ENCODE measurements around the gene PRR33. TPM values are rescaled to one million over a fixed set of nuclear protein-coding genes. Genes with fewer than 3 reads are reported as not detected.

Gene PRR33
- total RNA-seq, 1 donor from 2014 or later: not detected

DNA sequence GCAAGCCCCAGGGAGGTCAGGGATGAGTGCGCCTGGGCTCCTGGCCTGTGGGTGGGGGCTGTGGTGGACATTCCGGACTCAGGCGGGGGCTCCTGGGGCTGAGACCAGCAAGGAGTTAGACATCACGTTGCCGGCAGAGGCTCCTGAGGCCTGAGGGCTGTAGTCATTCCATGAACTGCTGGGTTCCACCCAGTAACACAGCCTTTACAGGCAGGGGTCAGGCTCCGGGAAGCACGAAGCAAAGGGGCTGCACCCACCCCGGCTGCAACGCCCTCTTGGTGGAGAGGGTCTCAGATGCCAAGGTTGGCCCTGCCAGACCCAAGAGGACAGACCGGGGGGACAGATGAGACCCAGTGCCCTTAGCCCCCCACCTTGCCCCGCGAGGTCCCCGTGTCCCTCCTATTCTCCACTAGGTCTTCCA lies 36.8 kb upstream of the PRR33 start:
- intact Hi-C loops (cut with micrococcal nuclease): no loop called here

DNA sequence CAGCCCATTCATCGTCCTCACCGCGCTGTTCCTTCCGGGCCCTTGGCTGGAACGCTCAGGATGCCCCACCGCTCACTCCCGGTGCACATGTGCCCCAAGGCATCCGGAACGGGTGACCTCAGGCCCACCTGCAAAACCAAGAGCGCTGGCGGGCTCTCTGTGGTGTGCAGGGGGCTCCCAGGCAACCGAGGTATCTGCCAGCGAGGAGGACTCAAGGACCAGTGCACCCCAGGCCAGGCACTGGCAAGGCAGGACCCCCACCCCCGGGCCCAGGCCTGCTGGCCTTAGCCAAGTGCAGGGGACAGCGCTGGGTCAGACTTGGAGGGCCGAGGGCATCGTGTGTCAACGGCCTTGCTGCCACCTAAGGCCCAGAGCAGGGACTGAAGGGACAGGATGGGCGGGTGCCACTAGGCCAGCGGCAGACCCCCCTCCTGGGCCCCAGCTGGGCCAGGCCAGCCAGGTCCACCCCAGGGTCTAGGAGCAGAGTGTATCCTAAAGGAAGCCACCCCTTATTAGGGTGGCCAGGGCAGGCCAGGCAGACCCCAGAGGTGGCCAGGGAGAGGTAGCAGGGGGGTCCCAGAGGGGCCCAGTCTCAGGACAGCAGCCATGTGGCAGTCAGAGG lies 36.3 kb upstream of the PRR33 start:
- intact Hi-C loops (cut with micrococcal nuclease): no loop called here

GRCh38 chr11:1927026-1927847 lies 35.5 kb upstream of the PRR33 start:
- intact Hi-C loops (cut with micrococcal nuclease): no loop called here

DNA sequence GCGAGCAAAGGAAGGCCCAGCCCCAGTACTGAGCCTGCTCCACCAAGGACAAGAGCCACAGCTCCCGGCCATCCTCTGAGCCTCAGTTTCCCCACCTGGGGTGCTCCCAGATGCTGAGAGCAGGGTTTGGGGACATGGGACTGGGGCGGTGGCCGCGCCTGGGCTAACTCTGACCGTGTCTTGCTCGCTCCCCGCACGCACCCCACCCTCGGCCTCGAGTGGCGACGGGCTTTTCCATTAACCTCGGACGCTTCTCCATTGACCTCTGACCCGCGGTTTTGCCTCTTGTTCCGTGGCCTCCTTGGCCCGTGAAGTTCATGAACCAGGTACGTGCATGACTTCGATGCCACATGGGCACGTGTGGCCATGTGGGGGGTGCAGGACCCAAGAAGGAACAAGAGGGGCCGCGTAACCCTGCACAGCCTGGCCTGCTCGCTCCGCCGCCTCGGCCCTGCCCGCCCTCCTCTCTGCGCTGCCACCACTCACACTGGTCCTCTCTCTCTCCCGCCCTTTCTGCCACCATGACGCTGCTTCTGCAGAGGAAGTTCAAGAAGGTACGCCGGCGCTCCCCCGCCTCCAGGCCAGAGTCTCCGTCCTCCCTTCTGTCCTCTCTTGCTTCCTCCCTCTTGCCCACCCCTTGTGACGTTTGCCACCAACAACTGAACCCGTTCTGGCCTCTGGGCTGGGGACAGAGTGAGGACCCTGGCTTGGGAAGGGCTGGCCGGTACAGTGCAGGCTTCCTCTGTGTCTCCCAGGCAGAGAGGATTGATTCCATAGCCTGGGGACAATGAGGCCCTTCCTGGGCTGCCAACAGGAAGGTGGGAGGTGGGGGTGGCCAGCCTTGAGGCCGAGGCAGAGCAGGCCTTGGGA lies 34.7 kb upstream of the PRR33 start:
- intact Hi-C loops (cut with micrococcal nuclease): no loop called here

DNA sequence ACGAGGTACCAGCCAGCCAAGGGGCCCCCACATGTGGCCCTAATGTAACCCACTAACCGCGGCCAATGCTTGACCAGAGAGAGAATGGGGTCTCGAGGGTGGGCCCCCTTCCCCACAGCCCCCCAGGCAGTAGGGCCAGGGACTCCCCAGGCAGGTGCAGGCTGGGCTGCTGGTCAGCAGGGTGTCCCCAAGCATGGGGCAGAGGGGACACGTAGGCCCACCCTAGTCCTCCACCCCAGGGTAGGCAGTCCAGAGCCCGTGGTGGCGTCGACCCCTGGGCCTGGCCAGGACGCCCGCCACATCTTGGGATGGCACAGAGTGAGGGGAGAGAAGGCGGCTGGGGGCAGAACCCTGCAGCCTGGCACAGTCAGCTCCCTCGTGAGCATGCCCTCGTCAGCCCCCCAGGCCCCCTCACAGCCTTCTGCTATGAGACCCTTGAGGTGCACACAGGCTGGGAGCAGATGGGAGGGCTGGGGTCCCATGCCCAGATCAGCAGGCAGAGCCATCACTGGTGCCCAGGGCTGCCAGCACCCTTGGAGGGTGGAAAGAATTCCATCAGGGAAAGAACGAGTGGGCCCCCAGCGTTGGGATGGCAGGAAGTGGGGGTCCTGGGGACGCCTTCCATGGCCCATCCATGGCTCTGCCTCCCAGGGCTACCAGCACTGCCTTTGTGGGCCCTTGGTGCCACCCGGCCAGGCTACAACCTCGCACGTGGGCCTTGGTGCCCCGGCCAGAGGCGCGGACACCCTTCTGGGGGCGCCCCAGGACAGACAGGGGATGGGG lies 33.9 kb upstream of the PRR33 start:
- intact Hi-C loops (cut with micrococcal nuclease): no loop called here

DNA sequence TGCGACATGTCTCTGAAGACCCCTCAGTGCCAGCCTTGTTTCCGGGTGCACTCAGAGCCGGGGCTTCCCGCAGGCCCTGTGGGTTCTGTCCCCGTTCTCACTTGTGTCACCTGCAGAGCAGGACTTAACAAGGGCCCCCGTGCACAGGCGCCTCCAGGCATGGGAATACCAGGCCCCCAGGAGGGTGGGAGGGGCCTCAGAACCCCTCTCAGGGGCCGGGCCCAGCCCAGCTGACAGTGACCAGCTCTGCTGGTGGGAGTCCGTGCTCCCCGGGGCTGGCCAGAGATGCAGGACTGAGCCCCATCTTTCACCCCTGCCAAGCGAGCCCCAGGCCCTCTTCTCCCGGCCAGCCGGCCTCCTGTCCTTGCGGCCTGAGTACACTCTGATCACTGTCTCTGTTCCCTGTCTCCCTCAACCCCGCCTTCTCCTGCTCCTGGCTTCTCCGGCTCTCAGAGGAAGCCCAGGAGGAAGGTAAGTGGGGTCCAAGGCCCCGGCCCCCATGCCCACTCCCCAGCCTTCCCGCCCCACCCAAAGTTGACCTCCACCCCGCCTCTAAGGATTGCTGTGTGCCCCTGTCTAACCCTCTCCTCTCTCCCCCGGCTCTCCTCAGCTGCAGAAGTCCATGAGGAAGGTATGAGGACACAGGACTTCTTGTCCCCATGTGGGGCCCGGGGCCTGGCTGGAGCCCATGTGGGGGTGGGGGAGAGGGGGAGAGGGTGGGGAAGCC lies 33.1 kb upstream of the PRR33 start:
- intact Hi-C loops (cut with micrococcal nuclease): no loop called here

DNA sequence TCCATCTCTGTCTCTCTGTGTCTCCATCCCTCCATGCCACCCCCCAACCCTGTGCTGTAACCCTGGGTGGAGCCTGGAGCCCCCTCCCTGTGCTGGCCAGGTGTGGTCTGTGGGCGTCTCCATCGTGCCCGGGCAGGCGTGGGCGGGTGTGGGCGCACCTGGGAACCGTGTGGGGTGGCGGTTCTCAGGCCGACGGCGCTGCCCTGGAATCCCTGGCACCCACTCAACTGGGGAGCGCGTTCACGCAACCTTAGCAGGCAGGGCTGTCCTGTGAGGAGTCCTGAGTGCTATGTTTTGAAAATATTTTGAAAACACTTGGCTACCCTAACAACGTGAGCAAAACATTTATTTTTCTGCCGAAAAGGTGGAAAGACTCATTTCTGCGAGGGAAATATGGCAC lies 32.5 kb upstream of the PRR33 start:
- intact Hi-C loops (cut with micrococcal nuclease): no loop called here

DNA sequence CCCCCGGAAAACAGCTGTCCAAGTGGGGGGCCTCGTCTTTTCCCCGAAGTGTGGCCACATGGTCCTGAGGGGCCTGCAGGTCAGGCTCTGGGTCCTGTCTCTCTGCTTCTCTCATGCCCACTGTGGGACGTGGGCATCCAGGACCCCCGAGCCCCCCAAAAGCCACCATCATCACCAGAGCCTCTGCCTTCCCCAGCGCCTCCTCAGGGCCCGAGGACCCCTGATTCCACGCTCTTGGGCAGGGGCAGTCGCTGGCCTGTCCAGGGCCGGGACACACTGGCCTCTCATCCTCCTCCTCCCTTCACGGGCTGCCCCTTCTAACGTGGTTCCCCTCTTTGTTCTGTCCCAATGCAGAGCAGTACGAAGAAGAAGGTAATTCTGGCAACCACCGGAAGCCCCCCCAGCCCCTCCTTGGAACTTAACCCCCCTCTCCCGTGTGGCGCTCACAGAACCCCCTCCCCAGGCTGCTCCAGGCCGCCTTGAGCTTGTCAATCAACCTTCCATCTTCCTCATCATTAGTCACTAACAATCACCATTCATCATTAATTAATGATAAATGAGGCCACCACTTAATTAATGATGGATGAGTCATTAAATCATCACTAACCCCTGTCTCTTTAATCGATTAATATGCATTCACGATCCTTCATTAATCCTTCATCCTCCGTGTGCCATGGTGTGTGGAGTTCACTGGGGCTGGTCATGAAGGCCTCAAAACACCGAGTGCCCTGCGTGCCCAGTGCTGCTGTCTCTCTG lies 31.7 kb upstream of the PRR33 start:
- intact Hi-C loops (cut with micrococcal nuclease): no loop called here

DNA sequence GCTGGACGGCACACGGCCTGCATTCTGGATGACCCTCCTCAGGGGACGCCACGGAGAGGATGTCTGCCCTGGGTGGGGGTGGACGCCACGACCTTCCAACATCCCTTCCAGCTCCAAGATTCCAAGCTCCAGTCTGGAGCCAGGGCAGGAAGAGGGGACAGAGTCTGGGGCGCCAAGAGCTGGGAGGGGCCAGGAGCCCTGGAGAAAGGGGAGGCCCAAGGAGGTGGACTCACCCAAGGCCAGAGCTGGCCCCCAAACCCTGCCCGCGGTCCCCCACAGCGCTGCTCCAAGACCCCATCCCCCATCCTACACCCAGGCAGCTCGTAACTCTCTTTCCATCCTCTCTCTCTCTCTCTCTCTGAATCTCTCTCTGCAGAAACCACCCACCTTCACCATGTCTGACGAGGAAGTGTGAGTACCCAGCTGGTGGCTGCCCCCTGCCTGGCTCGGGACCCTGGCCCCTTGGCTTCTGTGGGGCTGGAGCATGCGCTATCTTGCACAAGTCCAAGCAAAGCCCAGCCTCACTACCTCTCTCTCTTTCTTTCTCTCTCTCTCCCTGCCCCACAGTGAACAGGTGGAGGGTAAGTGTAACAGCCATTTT lies 30.9 kb upstream of the PRR33 start:
- intact Hi-C loops (cut with micrococcal nuclease): no loop called here

DNA sequence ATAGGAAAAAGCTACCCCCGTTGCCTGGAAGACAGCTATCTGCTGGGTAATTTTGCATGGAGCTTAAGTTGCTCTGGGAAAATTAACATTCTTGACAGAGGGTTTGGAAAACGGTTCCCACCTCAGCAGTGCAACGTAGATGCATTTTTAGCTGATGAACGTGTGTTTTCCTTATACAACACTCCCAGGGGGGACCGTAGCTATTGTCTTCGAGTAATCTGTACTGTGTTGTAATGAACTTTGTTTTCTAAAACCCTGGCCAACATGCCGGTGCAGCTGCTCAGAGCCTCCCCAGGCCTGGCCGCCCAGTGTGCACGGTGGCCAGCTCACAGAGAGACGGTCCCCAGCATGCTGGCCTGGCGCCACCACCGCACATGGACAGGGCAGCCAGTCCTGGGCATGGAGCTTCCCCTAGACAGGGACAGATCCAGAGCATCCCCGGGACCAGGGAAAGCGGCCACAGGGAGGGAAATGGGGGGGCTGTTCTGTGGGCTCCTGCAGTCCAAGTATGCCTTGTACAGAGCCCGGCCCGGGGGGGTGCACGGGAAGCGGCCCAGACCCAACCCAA lies 30.0 kb upstream of the PRR33 start:
- intact Hi-C loops (cut with micrococcal nuclease): no loop called here

DNA sequence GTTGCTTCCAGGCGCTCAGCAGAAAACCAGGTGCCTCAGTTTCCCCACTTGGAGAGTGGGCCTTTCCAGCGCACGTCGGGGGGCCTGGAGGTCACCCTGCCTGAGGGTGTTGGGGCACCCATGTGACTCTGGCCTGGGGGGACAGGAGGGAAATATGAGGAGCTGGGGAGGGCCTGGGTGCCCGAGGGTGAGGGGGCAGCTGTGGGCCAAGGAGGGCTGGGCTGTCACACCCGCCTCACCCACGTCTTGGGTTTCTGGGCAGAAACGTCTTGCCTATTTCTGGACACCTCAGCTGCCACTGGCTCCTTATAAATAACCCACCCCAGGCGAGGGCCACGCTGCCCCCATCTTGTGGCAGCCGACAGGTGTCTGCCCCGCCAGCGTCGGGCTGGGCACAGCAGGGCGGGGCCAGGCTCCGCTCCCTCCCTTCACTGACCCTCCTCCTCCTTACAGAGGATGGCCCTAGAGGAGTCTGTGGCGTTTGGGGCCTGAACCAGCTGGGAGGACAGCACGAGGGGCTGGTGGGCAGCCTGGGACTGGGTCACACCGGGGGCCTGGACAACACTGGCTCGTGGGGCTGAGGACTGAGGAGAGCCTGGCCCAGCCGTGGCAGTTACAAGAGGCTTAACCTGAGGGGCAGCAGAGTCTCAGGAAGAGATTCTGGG lies 29.3 kb upstream of the PRR33 start:
- intact Hi-C loops (cut with micrococcal nuclease): no loop called here

DNA sequence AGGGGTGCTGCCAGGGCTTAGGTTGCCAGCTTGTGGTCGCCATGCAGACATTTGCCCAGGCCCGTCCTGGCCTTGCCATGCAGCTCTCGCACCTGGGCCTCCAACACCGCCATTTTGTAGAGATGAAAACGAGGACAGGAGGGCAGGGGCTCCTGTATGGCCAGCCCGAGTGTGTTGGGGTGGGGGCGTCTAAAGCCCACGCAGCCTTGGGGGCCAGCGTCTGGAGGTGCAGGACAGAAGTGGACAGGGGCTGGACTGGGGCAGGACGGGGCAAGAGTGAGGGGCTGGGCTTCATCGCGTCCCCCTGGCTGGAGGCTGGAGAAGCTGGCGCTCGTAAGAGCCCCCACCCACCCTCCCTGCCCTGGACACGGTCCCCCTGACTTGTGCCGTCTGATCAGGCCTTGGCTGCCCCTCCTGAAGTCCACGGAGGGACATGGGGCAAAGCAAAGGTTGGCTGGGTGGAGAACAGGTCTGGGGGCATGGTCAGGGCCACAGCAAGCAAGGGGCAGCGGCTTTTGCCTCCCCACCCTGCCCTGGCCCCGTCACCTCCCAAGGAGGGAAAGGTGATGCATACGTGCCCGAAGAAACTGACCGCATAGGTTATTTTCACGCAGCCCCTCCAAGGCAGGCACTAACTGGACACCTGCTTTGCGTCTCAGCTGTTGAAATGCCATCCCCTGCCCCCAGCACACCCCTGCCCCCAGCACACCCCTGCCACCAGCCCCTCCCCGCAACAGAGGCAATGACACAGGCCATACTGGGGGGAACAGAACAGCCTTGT lies 28.6 kb upstream of the PRR33 start:
- intact Hi-C loops (cut with micrococcal nuclease): no loop called here

DNA sequence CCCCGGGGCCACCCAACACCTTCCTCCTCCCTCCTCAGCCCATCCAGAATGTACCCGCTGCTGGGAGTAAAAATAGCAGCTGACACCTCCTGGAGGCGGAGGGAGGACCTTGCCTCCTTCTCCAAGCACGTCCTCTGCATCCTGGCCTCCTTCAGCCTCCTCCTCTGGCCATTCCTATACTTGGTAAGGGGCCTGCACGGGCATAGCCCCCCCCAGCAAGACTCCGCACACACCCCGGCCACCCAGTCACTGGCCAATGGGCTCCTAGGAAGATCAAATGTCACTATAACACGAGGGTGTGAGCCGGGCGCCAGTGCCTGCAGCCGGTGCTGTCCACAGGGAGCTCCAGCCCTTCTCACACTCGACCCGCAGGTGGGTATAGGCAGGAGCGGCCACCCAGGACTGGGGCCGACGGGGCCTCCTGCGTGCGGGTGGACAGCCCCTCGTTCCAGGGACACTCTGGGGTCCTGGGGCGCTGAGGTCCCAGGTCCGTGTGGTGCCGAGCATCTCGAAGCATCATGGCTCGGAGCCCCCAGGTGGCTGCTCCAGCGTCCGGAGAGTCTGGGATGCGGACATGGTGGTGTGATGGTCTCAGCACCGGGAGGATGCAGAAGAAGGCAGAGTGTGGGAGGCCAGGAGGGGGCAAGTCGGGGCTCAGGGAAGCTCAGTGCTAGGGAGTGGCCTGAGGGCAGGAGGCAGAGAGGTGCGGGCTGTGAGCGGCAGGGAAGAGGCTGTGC lies 27.9 kb upstream of the PRR33 start, which contains the start of gene TNNT3:
TSS of gene TNNT3 (plus strand) at position 313 of the 737 bp plus-strand sequence. CDS start 3,172 bp downstream, outside the sequence.
- intact Hi-C loops (cut with micrococcal nuclease): no loop called here

DNA sequence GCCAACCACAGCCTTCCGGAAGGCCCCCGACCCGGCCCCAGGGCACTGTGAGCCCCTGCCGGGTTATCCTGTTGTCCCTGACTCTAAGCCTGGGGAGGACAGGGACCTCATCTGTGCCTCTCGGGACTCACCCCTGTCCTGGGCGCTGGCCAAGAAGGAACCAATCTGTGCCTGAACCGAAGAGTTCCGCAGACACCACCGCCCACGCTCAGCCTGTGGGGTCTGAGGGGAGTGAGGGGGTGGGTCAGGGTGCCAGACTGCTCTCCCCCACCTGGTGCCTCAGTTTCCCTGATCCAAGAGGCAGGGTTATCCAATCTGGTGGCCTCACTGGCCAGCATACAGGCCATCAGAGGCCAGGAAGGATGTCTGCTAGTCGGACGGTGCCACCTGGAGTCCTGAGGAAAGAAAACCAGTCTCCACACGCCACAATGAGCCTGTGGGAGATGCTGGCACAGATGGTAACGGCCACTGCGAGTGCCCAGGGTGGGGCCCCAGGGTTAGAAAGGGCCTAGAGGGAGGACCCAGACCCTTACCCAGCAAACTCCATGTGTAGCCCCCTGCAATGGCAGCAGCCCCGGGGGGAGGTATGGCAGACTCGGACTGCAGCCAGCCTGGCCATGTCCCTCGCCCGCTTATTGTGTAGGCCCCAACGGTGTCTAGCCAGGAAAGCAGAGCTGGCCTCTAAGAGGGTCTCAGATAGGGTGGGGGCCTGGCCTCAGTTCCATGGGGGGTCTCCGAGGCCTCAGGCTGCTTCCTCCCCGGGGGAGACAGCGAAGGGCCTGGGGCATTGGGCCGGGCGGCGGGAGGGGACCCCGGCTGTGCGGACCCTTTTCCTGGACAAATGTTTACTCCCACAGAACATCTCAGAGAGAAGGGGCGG lies 27.0 kb upstream of the PRR33 start:
- intact Hi-C loops (cut with micrococcal nuclease): no loop called here

DNA sequence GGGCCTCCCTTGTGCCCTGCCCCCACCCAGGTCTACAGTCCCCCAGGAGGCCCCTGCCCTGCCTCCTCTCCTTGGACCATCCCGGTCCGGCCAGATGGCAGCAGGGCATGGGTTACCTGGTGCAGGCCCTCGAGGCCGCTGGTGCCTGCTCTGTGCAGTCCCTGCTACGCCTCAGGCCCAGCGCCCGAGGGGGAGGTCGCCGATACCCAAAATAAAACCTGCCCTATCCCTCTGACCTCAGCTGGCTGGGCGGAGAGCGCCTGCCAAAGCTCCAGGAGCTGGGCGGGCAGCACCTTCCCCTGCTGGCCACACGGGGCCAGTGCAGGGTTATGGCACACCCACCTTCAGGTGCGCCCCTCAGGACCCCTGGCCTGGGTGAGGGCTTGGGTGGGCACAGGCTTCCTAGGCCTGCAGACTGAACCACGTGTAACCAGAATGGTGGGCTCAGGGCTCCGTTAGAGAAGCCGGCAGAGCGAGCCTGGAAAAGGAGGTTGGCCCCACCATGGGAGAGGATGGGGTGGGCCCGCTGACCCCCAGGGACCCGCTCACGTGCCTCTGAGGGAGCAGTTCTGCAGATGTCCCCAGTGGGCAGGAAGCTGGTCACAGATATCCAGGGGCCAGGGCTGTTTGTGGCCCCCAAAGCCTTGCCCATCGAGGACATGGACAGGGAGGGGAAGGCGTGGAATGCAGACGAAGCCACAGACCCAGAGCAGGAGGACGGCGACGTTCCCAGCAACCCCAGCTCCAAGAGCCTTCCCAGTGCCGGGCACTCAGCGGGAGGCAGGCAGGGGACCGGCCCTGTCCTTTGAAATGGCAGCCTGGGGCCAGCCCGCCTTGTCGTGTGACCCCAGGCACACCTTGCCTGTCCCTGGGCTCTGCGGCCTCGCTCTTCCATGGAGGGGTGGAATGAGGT lies 26.1 kb upstream of the PRR33 start:
- intact Hi-C loops (cut with micrococcal nuclease): loop anchor here (1.0 kb wide), 1 partner anchor 28 kb away; no protein-coding TSS in a partner anchor
